Measurements from ENCODE around the gene DNAI2. TPM values are rescaled to one million over a fixed set of nuclear protein-coding genes. Genes with fewer than 3 reads are reported as not detected.

Gene DNAI2
- total and polyA plus RNA-seq, 2 donors, result 0.38 to 0.78 TPM

DNA sequence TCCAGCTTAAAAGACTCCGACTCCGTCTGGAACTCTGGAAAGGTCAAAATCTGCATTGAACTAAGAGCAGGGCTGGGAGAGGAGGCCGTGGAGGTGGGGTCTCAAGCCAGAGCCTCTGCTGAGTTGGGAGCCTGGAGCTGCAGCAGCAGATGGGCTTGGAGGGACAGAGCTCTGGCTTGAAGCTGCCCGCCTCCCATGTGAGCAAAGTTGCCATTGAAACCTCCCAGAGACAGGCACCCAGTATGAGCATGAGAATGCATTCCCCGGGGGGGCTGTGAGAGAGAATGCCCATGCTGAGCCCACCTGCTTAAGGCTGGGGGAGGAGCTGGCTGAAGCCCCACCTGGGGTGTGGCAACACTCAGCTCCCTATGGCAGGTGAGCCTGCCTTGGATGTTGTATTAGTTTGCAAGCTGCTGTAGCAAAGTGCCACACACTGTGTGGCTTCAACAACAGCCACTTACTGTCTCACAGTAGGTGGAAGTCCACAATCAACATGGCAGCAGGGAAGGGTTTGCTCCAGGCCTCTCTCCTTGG is 61.6 kb downstream of the DNAI2 start:
- no peak overlapping the region for H3K4me3 ChIP-seq (ENCODE audit: low read length in 2 of 2)
- H3K9me3 ChIP-seq (ENCODE audit: control insufficient read depth in 2 of 2, insufficient read depth in 1 of 2, low read length in 1 of 2), result no peaks in the 10 kb centered on the region
- H3K36me3 ChIP-seq (ENCODE audit: control insufficient read depth in 2 of 2, insufficient read depth in 2 of 2, low read length in 1 of 2), result no peaks in the 10 kb centered on the region
- no peak for DNase-seq (ENCODE audit: low read depth in 6 of 9, low spot score in 9 of 9)
- peaks cover 0 to 9% of the 10 kb centered on the region in 2 donors for H3K27me3 ChIP-seq (ENCODE audit: control insufficient read depth in 2 of 2, insufficient read depth in 1 of 2, low read length in 1 of 2)
- peaks cover 0 to 14% of the 10 kb centered on the region in 2 donors for H3K4me1 ChIP-seq (ENCODE audit: control insufficient read depth in 2 of 2, insufficient read depth in 2 of 2, low read length in 2 of 2)
- 88% methylated on average over 5 of the region's 5 CpGs for WGBS
- H3K27ac ChIP-seq (ENCODE audit: low read depth in 1 of 2, low read length in 1 of 2), result no peak overlapping the region

DNA sequence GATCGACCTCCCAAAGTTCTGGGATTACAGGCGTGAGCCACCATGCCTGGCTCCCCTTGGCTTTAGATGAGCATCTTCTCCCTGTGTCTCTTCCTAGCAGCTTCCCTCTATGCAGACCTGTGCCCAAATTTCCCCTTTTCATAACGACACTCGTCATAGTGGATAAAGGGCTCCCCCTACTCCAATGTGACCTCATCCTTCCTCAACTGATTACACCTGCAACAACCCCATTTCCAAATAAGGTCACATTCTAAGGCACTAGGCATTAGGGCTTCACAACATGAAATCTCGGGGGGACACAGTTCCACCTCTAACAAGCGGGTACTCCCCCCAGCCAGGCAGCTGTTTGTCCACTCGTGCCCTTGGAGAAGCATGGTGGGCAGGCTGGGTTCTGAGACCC is 62.3 kb downstream of the DNAI2 start:
- peaks cover 0 to 14% of the 10 kb centered on the region in 2 donors for H3K4me1 ChIP-seq (ENCODE audit: control insufficient read depth in 2 of 2, insufficient read depth in 2 of 2, low read length in 2 of 2)
- no peak overlapping the region for H3K4me3 ChIP-seq (ENCODE audit: low read length in 2 of 2)
- 75% methylated on average over 7 of the region's 7 CpGs for WGBS
- H3K27me3 ChIP-seq (ENCODE audit: control insufficient read depth in 2 of 2, insufficient read depth in 1 of 2, low read length in 1 of 2), result peaks cover 0 to 9% of the 10 kb centered on the region in 2 donors
- no peak overlapping the region for H3K27ac ChIP-seq (ENCODE audit: low read depth in 1 of 2, low read length in 1 of 2)
- H3K9me3 ChIP-seq (ENCODE audit: control insufficient read depth in 2 of 2, insufficient read depth in 1 of 2, low read length in 1 of 2), result no peaks in the 10 kb centered on the region
- no peak for DNase-seq (ENCODE audit: low read depth in 6 of 9, low spot score in 9 of 9)
- H3K36me3 ChIP-seq (ENCODE audit: control insufficient read depth in 2 of 2, insufficient read depth in 2 of 2, low read length in 1 of 2), result no peaks in the 10 kb centered on the region

DNA sequence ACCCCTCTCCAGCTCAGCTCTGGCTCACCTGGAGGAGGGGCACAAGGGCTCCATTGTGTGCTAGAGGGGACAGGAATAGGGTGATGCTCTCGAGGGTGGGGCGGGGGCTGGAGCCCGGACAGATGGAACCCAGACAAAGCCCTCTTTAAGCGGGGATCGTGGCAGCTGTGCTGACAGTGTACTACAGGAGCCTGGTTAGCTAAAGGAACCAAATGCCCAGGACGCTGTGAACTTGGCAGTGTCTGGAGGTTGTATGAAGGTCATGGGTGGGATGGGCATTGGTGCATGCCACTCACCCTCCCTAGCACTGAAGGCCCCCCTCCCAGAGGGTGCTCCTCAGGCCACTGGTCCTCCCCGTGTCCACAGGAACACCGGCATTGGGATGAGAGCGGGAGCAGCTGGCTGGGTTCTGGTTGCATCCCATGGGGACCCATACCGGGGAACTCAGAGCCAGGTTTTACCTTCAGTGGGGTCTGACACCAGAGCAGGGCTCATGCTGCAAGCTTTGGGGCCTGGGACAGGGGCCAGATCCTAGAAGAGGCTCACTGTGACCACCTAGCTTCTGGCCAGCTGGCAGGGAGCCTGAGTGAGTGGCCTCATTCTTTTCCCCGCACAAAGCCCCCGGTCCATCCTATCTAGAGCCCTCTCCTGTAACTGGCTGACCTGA is 63.9 kb downstream of the DNAI2 start:
- Histone ChIP-seq H3K9me3 (ENCODE audit: control insufficient read depth in 2 of 2, insufficient read depth in 1 of 2, low read length in 1 of 2) (no peaks in the 10 kb centered on the region), H3K27me3 (ENCODE audit: control insufficient read depth in 2 of 2, insufficient read depth in 1 of 2, low read length in 1 of 2) (peaks cover 0 to 9% of the 10 kb centered on the region in 2 donors), H3K4me3 (ENCODE audit: low read length in 2 of 2) (no peak overlapping the region), H3K4me1 (ENCODE audit: control insufficient read depth in 2 of 2, insufficient read depth in 2 of 2, low read length in 2 of 2) (peaks cover 0 to under 1% of the 10 kb centered on the region in 2 donors), H3K36me3 (ENCODE audit: control insufficient read depth in 2 of 2, insufficient read depth in 2 of 2, low read length in 1 of 2) (no peaks in the 10 kb centered on the region), H3K27ac (ENCODE audit: low read depth in 1 of 2, low read length in 1 of 2) (no peak overlapping the region)
- DNase-seq (ENCODE audit: low read depth in 6 of 9, low spot score in 9 of 9), result no peak
- WGBS, result 92% methylated on average over 12 of the region's 12 CpGs

GRCh38 chr17:74339537-74340195 is 65.6 kb downstream of the DNAI2 start:
- no peak overlapping the region for H3K4me3 ChIP-seq (ENCODE audit: low read length in 2 of 2)
- no peak for DNase-seq (ENCODE audit: low read depth in 6 of 9, low spot score in 9 of 9)
- no peaks in the 10 kb centered on the region for H3K4me1 ChIP-seq (ENCODE audit: control insufficient read depth in 2 of 2, insufficient read depth in 2 of 2, low read length in 2 of 2)
- 95% methylated on average over 19 of the region's 19 CpGs for WGBS
- H3K9me3 ChIP-seq (ENCODE audit: control insufficient read depth in 2 of 2, insufficient read depth in 1 of 2, low read length in 1 of 2), result no peaks in the 10 kb centered on the region
- peaks cover 0 to 15% of the 10 kb centered on the region in 2 donors for H3K27me3 ChIP-seq (ENCODE audit: control insufficient read depth in 2 of 2, insufficient read depth in 1 of 2, low read length in 1 of 2)
- no peaks in the 10 kb centered on the region for H3K36me3 ChIP-seq (ENCODE audit: control insufficient read depth in 2 of 2, insufficient read depth in 2 of 2, low read length in 1 of 2)
- no peak overlapping the region for H3K27ac ChIP-seq (ENCODE audit: low read depth in 1 of 2, low read length in 1 of 2)

- Histone ChIP-seq H3K36me3 (ENCODE audit: control insufficient read depth in 2 of 2, insufficient read depth in 2 of 2, low read length in 1 of 2) (no peaks in the 10 kb centered on the region), H3K27ac (ENCODE audit: low read depth in 1 of 2, low read length in 1 of 2) (no peak overlapping the region), H3K27me3 (ENCODE audit: control insufficient read depth in 2 of 2, insufficient read depth in 1 of 2, low read length in 1 of 2) (peaks cover 0 to 23% of the 10 kb centered on the region in 2 donors), H3K9me3 (ENCODE audit: control insufficient read depth in 2 of 2, insufficient read depth in 1 of 2, low read length in 1 of 2) (no peaks in the 10 kb centered on the region), H3K4me3 (ENCODE audit: low read length in 2 of 2) (no peak overlapping the region), H3K4me1 (ENCODE audit: control insufficient read depth in 2 of 2, insufficient read depth in 2 of 2, low read length in 2 of 2) (no peaks in the 10 kb centered on the region)
- WGBS, result 90% methylated on average over 13 of the region's 13 CpGs
- DNase-seq (ENCODE audit: low read depth in 6 of 9, low spot score in 9 of 9), result no peak
These were observed 66.5 kb downstream of the DNAI2 start for GRCh38 chr17:74340470-74341023.

DNA sequence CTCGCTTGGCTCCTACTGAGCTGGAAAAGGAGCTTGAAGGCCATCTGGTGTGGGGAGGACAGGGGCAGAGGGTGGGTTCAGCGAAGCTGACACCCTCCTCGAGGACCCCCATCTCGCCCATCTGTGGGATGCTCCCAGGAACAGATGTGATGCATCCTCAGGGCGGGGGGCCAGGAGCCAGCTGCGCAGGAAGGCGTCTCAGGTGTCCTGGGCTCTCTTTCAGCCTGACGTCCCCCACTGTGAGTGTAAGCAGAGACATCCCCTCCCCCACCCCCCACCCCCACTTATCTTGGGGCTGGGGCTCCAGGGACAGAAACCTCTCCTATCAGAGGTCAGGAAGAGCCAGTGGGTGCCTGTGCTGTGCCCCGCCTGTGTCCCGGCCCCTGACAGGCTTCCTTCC is 68.2 kb downstream of the DNAI2 start:
- DNase-seq (ENCODE audit: low read depth in 6 of 9, low spot score in 9 of 9), result no peak
- H3K27me3 ChIP-seq (ENCODE audit: control insufficient read depth in 2 of 2, insufficient read depth in 1 of 2, low read length in 1 of 2), result peaks cover 0 to 28% of the 10 kb centered on the region in 2 donors
- 93% methylated on average over 10 of the region's 10 CpGs for WGBS
- H3K36me3 ChIP-seq (ENCODE audit: control insufficient read depth in 2 of 2, insufficient read depth in 2 of 2, low read length in 1 of 2), result no peaks in the 10 kb centered on the region
- no peaks in the 10 kb centered on the region for H3K9me3 ChIP-seq (ENCODE audit: control insufficient read depth in 2 of 2, insufficient read depth in 1 of 2, low read length in 1 of 2)
- H3K4me1 ChIP-seq (ENCODE audit: control insufficient read depth in 2 of 2, insufficient read depth in 2 of 2, low read length in 2 of 2), result no peaks in the 10 kb centered on the region
- no peak overlapping the region for H3K4me3 ChIP-seq (ENCODE audit: low read length in 2 of 2)
- H3K27ac ChIP-seq (ENCODE audit: low read depth in 1 of 2, low read length in 1 of 2), result no peak overlapping the region

- Histone ChIP-seq H3K36me3 (ENCODE audit: control insufficient read depth in 2 of 2, insufficient read depth in 2 of 2, low read length in 1 of 2) (no peaks in the 10 kb centered on the region), H3K27me3 (ENCODE audit: control insufficient read depth in 2 of 2, insufficient read depth in 1 of 2, low read length in 1 of 2) (peaks cover 0 to 31% of the 10 kb centered on the region in 2 donors), H3K27ac (ENCODE audit: low read depth in 1 of 2, low read length in 1 of 2) (no peak overlapping the region), H3K4me1 (ENCODE audit: control insufficient read depth in 2 of 2, insufficient read depth in 2 of 2, low read length in 2 of 2) (no peaks in the 10 kb centered on the region), H3K4me3 (ENCODE audit: low read length in 2 of 2) (no peak overlapping the region), H3K9me3 (ENCODE audit: control insufficient read depth in 2 of 2, insufficient read depth in 1 of 2, low read length in 1 of 2) (no peaks in the 10 kb centered on the region)
- DNase-seq (ENCODE audit: low read depth in 6 of 9, low spot score in 9 of 9), result no peak
- WGBS, result 86% methylated on average over 8 of the region's 8 CpGs
These were observed 69.1 kb downstream of the DNAI2 start for GRCh38 chr17:74343121-74343520.

GRCh38 chr17:74343526-74344284 is 69.7 kb downstream of the DNAI2 start:
- 86% methylated on average over 9 of the region's 9 CpGs for WGBS
- Histone ChIP-seq H3K27ac (ENCODE audit: low read depth in 1 of 2, low read length in 1 of 2) (no peak overlapping the region), H3K4me1 (ENCODE audit: control insufficient read depth in 2 of 2, insufficient read depth in 2 of 2, low read length in 2 of 2) (no peaks in the 10 kb centered on the region), H3K36me3 (ENCODE audit: control insufficient read depth in 2 of 2, insufficient read depth in 2 of 2, low read length in 1 of 2) (no peaks in the 10 kb centered on the region), H3K27me3 (ENCODE audit: control insufficient read depth in 2 of 2, insufficient read depth in 1 of 2, low read length in 1 of 2) (peaks cover 0 to 32% of the 10 kb centered on the region in 2 donors), H3K9me3 (ENCODE audit: control insufficient read depth in 2 of 2, insufficient read depth in 1 of 2, low read length in 1 of 2) (no peaks in the 10 kb centered on the region), H3K4me3 (ENCODE audit: low read length in 2 of 2) (no peak overlapping the region)
- DNase-seq (ENCODE audit: low read depth in 6 of 9, low spot score in 9 of 9), result no peak
